SJCRH30 (cell line): Measurements from ENCODE around the gene ABCG1. TPM values are rescaled to one million over a fixed set of nuclear protein-coding genes. Genes with fewer than 3 reads are reported as not detected.
"Not testable (repeated sequence)": the region's sequence is repeated elsewhere in the genome, so short reads cannot be mapped to it uniquely, and the experiment has no call there.

Experiments
- DNase-seq, 2 experiments: peaks; one replicate each; pipeline ENCODE4 v3.0.0-alpha.2; 2015 to 2020
- H3K27ac ChIP-seq: fragments of 250-450 bp; sonication (Bioruptor Pico); 2 replicates; pipeline ENCODE4 v1.5.1; 2020; ENCODE audit warnings: mild to moderate bottlenecking, moderate library complexity
- H3K27me3 ChIP-seq: fragments of 250-450 bp; sonication (Bioruptor Pico); 2 replicates; pipeline ENCODE4 v1.5.1; 2020; ENCODE audit warnings: mild to moderate bottlenecking, moderate library complexity
- H3K36me3 ChIP-seq: fragments of 250-450 bp; sonication (Bioruptor Pico); 2 replicates; pipeline ENCODE4 v1.5.1; 2020; ENCODE audit warnings: mild to moderate bottlenecking, moderate library complexity
- H3K4me1 ChIP-seq: fragments of 250-450 bp; sonication (Bioruptor Pico); 2 replicates; pipeline ENCODE4 v1.5.1; 2020; ENCODE audit warnings: mild to moderate bottlenecking, moderate library complexity
- H3K4me3 ChIP-seq: fragments of 250-450 bp; sonication (Bioruptor Pico); 2 replicates; pipeline ENCODE4 v1.5.1; 2020; ENCODE audit warnings: mild to moderate bottlenecking, moderate library complexity
- H3K9me3 ChIP-seq: fragments of 250-450 bp; sonication (Bioruptor Pico); replicated peaks from 2 replicates; pipeline ENCODE4 v1.5.1; 2020; ENCODE audit warnings: mild to moderate bottlenecking, moderate library complexity
- total RNA-seq: library from RNA; depleted of rRNA; stranded (reverse); fragments of >200 nt; shearing (Covaris generic); gene quantifications from 2 replicates; pipeline ENCODE4 v1.2.3, GENCODE V29; 2014; rRNA removed

The ABCG1 gene
- total RNA-seq: 0.03 and 0.04 TPM in 2 replicates

DNA sequence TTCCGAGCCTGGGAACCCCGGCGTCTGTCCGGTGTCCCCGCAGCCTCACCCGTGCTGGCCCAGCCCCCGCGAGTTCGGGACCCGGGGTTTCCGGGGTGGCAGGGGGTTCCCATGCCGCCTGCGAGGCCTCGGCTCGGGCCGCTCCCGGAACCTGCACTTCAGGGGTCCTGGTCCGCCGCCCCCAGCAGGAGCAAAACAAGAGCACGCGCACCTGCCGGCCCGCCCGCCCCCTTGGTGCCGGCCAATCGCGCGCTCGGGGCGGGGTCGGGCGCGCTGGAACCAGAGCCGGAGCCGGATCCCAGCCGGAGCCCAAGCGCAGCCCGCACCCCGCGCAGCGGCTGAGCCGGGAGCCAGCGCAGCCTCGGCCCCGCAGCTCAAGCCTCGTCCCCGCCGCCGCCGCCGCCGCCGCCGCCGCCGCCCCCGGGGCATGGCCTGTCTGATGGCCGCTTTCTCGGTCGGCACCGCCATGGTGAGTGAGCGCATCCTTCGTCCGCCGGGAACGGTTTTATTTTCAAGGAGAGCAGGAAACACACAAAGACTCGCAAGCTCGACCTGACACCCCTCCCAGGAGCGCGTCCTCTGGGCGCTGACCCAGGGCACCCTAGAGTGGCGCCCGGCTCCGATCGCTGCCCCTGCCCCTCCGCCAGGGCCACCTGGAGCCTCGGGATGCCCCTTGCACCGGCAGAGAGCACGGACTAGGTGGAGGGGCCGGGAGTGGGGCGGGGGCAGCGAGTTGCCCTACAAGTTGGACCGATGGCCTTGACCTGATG, at the start of gene ABCG1:
TSS of gene ABCG1 (plus strand) at position 305 of the 770 bp plus-strand sequence. CDS start at position 428, 123 bp downstream.
- Histone ChIP-seq H3K4me3 (no peak within 1 kb of the TSS), H3K27me3 (peaks cover 20% of the 10 kb centered on the region), H3K27ac (no peak within 1 kb of the TSS), H3K36me3 (no peaks in the 10 kb centered on the region), H3K9me3 (no peaks in the 10 kb centered on the region), H3K4me1 (no peaks in the 10 kb centered on the region)
- DNase-seq: no peak

DNA sequence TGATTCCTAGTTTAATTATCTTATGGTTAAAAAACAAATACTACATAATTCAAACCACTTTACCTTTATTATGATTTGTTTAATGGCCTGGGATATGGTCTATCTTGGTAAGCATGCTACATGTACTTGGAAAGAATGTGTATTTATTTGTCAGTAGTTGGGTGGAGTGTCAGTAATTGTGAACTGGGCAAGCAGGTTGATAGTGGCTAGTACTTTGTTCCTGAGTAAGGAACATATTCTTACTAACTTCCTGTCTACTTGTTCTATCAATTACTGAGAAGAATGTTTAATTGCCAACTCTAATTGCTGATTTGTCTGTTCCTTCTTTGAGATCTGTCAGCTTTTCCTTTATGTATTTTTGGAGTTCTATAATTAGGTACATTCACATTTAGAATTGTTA, 49.2 kb upstream of the ABCG1 start:
- Histone ChIP-seq H3K36me3 (no peaks in the 10 kb centered on the region), H3K4me3 (no peak overlapping the region), H3K4me1 (no peaks in the 10 kb centered on the region), H3K27me3 (no peaks in the 10 kb centered on the region; the same call in 1 of the 2 replicates), H3K9me3 (no peaks in the 10 kb centered on the region), H3K27ac (no peak overlapping the region)
- no peak for DNase-seq

DNA sequence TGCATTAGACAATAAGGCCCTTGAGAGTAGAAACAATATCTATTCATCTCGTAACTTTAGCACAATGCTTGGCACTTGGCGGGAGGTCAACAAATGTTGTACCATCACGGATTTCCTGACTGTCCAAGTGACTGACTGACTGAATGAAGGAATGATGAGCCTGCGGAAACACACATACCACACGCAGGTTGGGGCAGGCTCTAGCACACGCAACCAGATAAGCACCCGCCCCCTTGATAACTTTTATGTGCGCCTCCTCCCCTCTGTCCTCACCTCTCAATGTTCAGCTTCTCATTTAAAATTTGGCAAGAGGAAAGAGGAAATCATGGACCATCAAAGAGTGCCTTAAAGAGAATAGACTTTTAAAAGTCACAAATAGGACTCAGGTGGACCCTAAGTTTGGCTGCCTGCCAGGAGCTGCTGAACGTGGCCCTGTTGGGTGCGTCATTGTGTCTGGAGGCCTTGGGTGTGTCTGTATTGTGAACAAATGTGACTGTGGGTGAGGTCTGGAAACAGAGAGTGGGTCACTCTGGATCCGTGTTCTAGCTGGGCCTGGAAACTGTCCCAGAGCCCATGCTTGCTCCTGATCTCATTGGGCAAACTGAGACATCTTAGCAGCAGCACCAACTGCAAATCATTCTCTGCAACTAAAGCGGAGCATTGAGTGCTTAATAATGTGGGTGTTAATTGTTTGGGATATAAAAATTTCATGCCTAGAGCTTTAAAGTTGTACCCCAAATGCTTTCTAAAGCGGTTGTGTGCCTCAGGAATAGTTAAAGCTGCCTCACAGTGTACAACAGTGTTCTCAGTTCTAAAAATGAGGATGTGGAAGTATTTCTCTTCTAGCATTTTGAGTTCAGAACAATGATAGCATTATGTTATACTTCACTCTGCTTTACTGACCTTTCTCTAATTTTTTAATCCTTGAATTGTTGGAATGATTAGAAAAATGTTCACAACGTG, 47.6 kb upstream of the ABCG1 start:
- no peaks in the 10 kb centered on the region for H3K4me1 ChIP-seq
- no peaks in the 10 kb centered on the region for H3K9me3 ChIP-seq
- H3K36me3 ChIP-seq: no peaks in the 10 kb centered on the region
- DNase-seq: no peak
- H3K4me3 ChIP-seq: no peak overlapping the region
- H3K27me3 ChIP-seq: no peaks in the 10 kb centered on the region; the same call in 1 of the 2 replicates
- H3K27ac ChIP-seq: no peak overlapping the region

- Histone ChIP-seq H3K4me1 (no peaks in the 10 kb centered on the region), H3K9me3 (no peaks in the 10 kb centered on the region), H3K27ac (no peak overlapping the region), H3K4me3 (no peak overlapping the region), H3K36me3 (no peaks in the 10 kb centered on the region), H3K27me3 (no peaks in the 10 kb centered on the region; the same call in 1 of the 2 replicates)
- no peak for DNase-seq
Measured at GRCh38 chr21:42172596-42173483, 46.1 kb upstream of the ABCG1 start.

DNA sequence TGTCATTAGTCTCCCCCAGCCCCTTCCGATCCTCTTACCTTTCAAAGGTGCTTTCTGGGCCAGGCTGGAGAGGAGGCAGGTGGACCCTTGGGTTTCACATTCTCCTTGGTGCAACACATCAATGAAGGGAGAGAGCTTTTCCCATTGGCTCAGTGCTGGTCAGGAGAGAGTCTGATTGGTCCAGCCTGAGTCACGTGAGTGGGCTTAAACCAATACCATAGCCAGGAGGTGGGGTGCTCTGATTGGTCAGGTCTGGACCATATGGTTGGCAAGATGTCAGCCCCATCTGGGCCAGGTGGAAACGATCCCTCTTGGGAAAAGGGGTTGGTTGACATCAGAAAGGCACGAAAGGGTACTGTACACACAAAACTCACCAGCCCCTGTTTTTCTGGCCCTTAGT, 44.8 kb upstream of the ABCG1 start:
- no peaks in the 10 kb centered on the region; the same call in 1 of the 2 replicates for H3K4me1 ChIP-seq

DNA sequence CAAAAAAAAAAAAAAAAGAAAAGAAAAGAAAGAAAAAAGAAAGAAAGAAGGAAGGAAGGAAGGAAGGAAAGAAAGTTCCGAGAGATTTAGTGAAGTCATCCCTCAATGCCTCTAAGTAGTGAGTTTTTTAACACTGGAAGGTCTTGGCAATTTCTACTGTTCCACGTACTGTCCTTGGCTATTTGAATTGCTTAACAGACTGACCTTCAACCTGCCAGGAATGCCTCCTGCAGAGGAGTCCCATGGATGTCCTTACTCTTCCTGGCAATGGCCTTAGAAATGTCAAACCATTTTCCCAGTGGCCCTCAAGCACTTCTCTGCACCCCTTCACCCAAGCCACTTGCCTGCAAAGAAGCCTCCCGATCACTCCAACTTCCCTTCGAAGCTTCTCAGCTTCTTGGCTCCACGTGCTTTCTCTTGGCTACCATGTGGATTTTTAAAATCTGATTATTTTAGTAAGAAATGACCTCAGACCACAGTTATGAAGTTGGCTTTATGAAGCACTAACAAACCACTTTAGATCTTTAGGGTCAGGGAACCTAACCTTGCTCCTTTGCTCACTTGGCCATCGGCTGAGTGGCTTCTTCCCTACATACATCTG, 43.7 kb upstream of the ABCG1 start:
- Histone ChIP-seq H3K36me3 (no peaks in the 10 kb centered on the region), H3K27me3 (no peaks in the 10 kb centered on the region; the same call in 1 of the 2 replicates), H3K4me1 (no peaks in the 10 kb centered on the region; the same call in 1 of the 2 replicates), H3K27ac (no peak overlapping the region), H3K4me3 (no peak overlapping the region), H3K9me3 (no peaks in the 10 kb centered on the region)
- DNase-seq: no peak

More for the DNA sequence above, 44.8 kb upstream of the ABCG1 start:
- no peaks in the 10 kb centered on the region for H3K36me3 ChIP-seq
- H3K27ac ChIP-seq: no peak overlapping the region
- H3K4me3 ChIP-seq: no peak overlapping the region
- DNase-seq: peak in 1 of 2 experiments; percentile 38
- H3K27me3 ChIP-seq: no peaks in the 10 kb centered on the region; the same call in 1 of the 2 replicates
- H3K9me3 ChIP-seq: no peaks in the 10 kb centered on the region

DNA sequence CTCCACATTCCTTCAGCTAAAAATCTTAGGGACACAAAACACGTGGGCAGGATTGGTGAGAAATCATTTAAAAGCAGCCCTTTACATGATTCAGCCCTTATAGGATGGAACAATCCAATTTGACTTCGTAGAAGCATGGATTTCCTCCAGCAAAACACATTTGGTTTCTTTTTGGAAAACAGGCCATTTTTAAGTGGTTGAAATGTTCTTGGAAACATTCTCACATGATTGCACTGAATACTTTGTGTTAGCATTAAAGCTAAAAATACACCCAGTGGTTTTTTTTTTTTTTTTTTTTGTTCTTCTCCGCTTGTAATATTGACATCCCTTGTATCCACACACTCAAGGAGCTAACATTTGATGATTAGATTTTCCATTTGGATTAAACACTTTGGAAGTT, 42.1 kb upstream of the ABCG1 start:
- no peak overlapping the region for H3K4me3 ChIP-seq
- no peaks in the 10 kb centered on the region; the same call in 1 of the 2 replicates for H3K4me1 ChIP-seq
- H3K27me3 ChIP-seq: no peaks in the 10 kb centered on the region; the same call in 1 of the 2 replicates
- H3K9me3 ChIP-seq: no peaks in the 10 kb centered on the region
- no peak overlapping the region for H3K27ac ChIP-seq
- no peak for DNase-seq
- H3K36me3 ChIP-seq: no peaks in the 10 kb centered on the region

- Histone ChIP-seq H3K4me1 (no peaks in the 10 kb centered on the region; the same call in 1 of the 2 replicates), H3K27ac (no peak overlapping the region), H3K4me3 (no peak overlapping the region), H3K36me3 (no peaks in the 10 kb centered on the region), H3K27me3 (no peaks in the 10 kb centered on the region), H3K9me3 (no peaks in the 10 kb centered on the region)
- peak in 1 of 2 experiments; percentile 51 for DNase-seq
Measured at GRCh38 chr21:42179316-42179715, 39.6 kb upstream of the ABCG1 start.

DNA sequence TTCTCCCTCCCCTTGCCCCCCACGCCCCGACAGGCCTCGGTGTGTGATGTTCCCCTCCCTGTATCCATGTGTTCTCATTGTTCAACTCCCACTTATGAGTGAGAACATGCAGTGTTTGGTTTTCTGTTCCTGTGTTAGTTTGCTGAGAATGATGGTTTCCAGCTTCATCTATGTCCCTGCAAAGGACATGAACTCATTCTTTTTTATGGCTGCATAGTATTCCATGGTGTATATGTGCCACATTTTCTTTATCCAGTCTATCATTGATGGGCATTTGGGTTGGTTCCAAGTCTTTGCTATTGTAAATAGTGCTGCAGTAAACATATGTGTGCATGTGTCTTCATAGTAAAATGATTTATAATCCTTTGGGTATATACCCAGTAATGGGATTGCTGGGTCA, 38.9 kb upstream of the ABCG1 start:
- H3K4me1 ChIP-seq, H3K27ac ChIP-seq, H3K9me3 ChIP-seq, H3K4me3 ChIP-seq, H3K27me3 ChIP-seq, H3K36me3 ChIP-seq, DNase-seq: not testable (repeated sequence)

DNA sequence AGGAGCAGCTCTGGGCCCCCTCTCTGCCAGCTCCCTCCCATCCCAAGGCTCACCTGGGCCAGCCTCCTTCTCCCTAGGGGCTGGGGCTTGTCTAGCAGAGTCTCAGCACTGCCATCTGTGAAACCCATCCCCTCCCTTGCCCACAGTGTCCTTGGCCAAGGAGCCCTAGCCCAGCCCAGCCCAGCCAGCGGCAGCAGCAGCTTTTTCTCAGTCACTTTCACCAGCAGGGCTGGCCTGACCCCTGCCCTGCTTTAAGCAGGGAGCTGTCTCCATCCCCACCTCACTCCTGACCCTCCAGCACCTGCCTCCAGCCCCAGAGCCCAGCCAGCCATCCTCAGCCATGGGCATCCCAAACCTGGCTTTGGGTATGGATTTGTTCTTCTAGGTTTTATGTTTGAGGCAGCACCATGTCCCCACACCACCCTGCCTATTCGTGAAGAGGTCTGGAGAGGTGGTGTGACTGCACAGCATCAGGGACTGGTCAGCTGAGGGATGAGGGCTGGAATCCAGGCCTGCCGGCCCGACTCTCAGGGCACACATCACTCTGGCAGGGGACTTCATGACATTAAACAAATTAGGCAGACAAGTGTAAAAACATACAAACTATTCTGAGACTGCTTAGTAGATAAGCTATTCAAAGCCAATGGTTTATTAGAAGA, 36.1 kb upstream of the ABCG1 start:
- Histone ChIP-seq H3K4me1 (no peaks in the 10 kb centered on the region; the same call in 1 of the 2 replicates), H3K4me3 (no peak overlapping the region), H3K36me3 (no peaks in the 10 kb centered on the region), H3K27me3 (no peaks in the 10 kb centered on the region), H3K27ac (no peak overlapping the region), H3K9me3 (no peaks in the 10 kb centered on the region)
- DNase-seq: no peak

DNA sequence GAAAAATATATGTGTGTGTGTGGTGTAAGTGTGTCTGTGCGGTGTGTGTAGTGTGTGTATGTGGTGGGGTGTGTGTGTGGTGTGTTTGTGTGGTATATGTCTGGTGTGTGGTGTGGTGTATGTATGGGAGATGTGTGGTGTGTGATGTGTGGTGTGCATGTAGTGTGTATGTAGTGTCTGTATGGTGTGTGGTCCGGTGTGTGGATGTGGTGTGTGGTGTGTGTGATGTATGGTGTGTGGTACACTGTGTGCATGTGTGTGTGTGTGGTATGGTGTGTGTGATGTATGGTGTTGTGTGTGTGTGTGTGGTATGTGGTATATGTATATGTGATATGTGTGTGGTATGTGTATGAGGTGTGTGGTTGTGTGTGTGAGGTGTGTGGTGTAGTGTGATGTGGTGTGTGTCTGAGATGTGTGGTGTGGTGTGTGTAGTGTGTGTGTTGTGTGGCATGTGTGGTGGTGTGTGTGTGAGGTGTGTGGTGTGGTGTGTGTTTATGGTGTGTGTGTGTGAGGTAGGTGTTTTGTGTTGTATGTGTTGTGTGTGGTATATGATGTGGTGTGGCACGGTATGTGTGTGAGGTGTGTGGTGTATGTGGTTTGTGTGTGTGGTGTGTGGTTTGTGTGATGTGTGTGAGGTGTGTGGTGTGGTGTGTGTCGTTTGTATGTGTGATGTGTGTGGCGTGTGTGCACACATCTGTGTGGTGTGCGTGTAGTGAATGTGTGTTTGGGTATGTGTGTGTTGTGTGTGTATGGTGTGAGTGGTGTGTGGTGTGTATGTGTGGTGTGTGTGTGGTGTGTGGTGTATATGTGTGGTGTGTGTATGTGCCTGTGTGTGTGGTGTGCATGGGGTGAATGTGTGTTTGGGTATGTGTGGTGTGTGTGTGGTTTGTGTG, 35.3 kb upstream of the ABCG1 start:
- Histone ChIP-seq H3K27me3 (no peaks in the 10 kb centered on the region), H3K36me3 (no peaks in the 10 kb centered on the region), H3K4me1 (no peaks in the 10 kb centered on the region; the same call in 1 of the 2 replicates), H3K4me3 (no peak overlapping the region), H3K27ac (no peak overlapping the region), H3K9me3 (no peaks in the 10 kb centered on the region)
- no peak for DNase-seq

DNA sequence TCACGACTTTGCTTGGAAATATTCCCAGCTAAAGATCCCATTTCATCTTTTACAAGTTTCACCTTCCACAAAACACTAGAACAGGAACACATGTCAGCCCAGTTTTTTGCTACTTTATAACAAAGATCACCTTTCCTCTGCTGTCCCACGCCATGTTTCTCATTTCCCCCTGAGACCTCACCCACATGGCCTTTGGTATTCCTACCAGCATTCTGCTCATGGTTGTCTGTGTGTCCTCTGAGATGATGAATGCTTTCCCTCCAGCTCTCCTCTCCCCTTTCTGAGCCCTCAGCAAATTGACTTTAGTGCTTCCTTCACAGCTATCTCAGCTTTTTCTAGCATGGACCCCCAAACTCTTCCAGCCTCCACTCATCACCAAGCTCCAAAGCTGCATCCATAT, 32.3 kb upstream of the ABCG1 start:
- H3K4me1 ChIP-seq: no peaks in the 10 kb centered on the region
- H3K9me3 ChIP-seq: no peaks in the 10 kb centered on the region
- no peaks in the 10 kb centered on the region for H3K27me3 ChIP-seq
- no peak overlapping the region for H3K27ac ChIP-seq
- H3K4me3 ChIP-seq: no peak overlapping the region
- no peak for DNase-seq
- no peaks in the 10 kb centered on the region for H3K36me3 ChIP-seq
